Tibial nerve (tissue), 4 donors: ENCODE measurements around the gene ZC3H15. TPM values are rescaled to one million over a fixed set of nuclear protein-coding genes. Genes with fewer than 3 reads are reported as not detected.
A peak's percentile ranks its signal among the peaks of the same experiment; 100 is the strongest.

Experiments used
- DNase-seq, 2 donors: peaks; one replicate each; pipeline ENCODE4 v3.0.0-alpha.2; 2019; ENCODE audit warnings: low spot score in 2 of 2
- H3K27ac ChIP-seq, 4 donors: fragments of 200-600 bp; sonication (generic) in 3 of 4; one replicate each; pipeline ENCODE4 v1.5.1; 2017 to 2019; ENCODE audit warnings: mild to moderate bottlenecking in 1 of 4
- H3K27me3 ChIP-seq, 2 donors: fragments of 200-600 bp; sonication (generic) in 1 of 2; one replicate each; pipeline versions ENCODE4 v1.5.1 to v1.6.0; 2017 to 2019
- H3K36me3 ChIP-seq, 3 donors: fragments of 200-600 bp; sonication (generic); one replicate each; pipeline ENCODE4 v1.5.1; 2018 to 2019
- H3K4me1 ChIP-seq, 4 donors: fragments of 200-600 bp; sonication (generic) in 3 of 4; one replicate each; pipeline ENCODE4 v1.5.1; 2017 to 2019
- H3K4me3 ChIP-seq, 4 donors: fragments of 200-600 bp; sonication (generic) in 3 of 4; one replicate each; pipeline ENCODE4 v1.5.1; 2017 to 2019; ENCODE audit warnings: mild to moderate bottlenecking in 1 of 4, moderate library complexity in 1 of 4
- H3K9me3 ChIP-seq, 4 donors: fragments of 200-600 bp; sonication (generic) in 3 of 4; one replicate each; pipeline ENCODE4 v1.5.1; 2017 to 2019
- CTCF ChIP-seq, 5 experiments: fragments of 200-600 bp in 3 of 5; fragments of 450-650 bp in 2 of 5; sonication (generic) in 3 of 5; IDR thresholded peaks; one replicate each; pipeline ENCODE4 v1.5.1; 2016 to 2019; ENCODE audit warnings: antibody characterized with exemption in 5 of 5, mild to moderate bottlenecking in 3 of 5, moderate library complexity in 2 of 5
- EP300 ChIP-seq, 2 donors: sonication (generic); formaldehyde crosslinking; IDR thresholded peaks; one replicate each; pipeline ENCODE4 v1.6.1; 2017; ENCODE audit warnings: antibody characterized with exemption in 2 of 2, mild to moderate bottlenecking in 1 of 2
- POLR2A ChIP-seq, 2 donors: fragments of 450-650 bp; IDR thresholded peaks; one replicate each; pipeline ENCODE4 v1.6.1; 2017; ENCODE audit warnings: antibody characterized with exemption in 2 of 2, mild to moderate bottlenecking in 2 of 2, moderate library complexity in 2 of 2
- WGBS, 2 donors: methylation state at CpG; one replicate each; pipeline ENCODE4 v1.1.5; 2018; 5-methylcytosine and 5-hydroxymethylcytosine counted together
- total RNA-seq, 4 donors: library from RNA; depleted of rRNA; stranded (reverse); fragments of >200 nt; gene quantifications; one replicate each; pipeline ENCODE4 v1.1.0, GENCODE V29; 2016

The ZC3H15 gene
- total RNA-seq, 4 donors from 2014 or later, result 45.7 to 50.7 (median 48.4) TPM

GRCh38 chr2:186535861-186536260 is 49.8 kb downstream of the ZC3H15 start:
- 91 to 96% methylated on average over 3 of the region's 3 CpGs for WGBS, 2 donors
- no peak for TF ChIP-seq EP300 (IDR thresholded peaks at IDR 0.05)
- no peak for TF ChIP-seq CTCF (IDR thresholded peaks at IDR 0.05)
- TF ChIP-seq POLR2A (IDR thresholded peaks at IDR 0.05), result no peak
- H3K27me3 ChIP-seq, result no peaks in the 10 kb centered on the region

GRCh38 chr2:186537019-186537418 is 51.0 kb downstream of the ZC3H15 start:
- no peaks in the 10 kb centered on the region for H3K27me3 ChIP-seq
- H3K27ac ChIP-seq, result no peak overlapping the region
- no peak for DNase-seq
- no peak for TF ChIP-seq POLR2A (IDR thresholded peaks at IDR 0.05)
- no peak for TF ChIP-seq CTCF (IDR thresholded peaks at IDR 0.05)
- TF ChIP-seq EP300 (IDR thresholded peaks at IDR 0.05), result no peak
- no peak overlapping the region for H3K4me3 ChIP-seq
- no peaks in the 10 kb centered on the region for H3K9me3 ChIP-seq
- 94% methylated on average over 4 of the region's 4 CpGs for WGBS, 2 donors
- H3K4me1 ChIP-seq, result peaks cover 0 to 28% (median 7%) of the 10 kb centered on the region in 4 donors
- H3K36me3 ChIP-seq, result no peaks in the 10 kb centered on the region

More at GRCh38 chr2:186535861-186536260, 49.8 kb downstream of the ZC3H15 start:
- H3K27ac ChIP-seq, result peak overlapping the region in 1 of 4 donors; percentile 4
- DNase-seq, result no peak
- H3K9me3 ChIP-seq, result no peaks in the 10 kb centered on the region
- no peaks in the 10 kb centered on the region for H3K36me3 ChIP-seq
- no peak overlapping the region for H3K4me3 ChIP-seq
- peaks cover 0 to 31% (median 7%) of the 10 kb centered on the region in 4 donors for H3K4me1 ChIP-seq

- no peak for TF ChIP-seq CTCF (IDR thresholded peaks at IDR 0.05)
- TF ChIP-seq EP300 (IDR thresholded peaks at IDR 0.05), result no peak
- TF ChIP-seq POLR2A (IDR thresholded peaks at IDR 0.05), result no peak
- DNase-seq, result no peak
- WGBS, 2 donors, result 72 to 74% methylated on average over 4 of the region's 4 CpGs
- H3K9me3 ChIP-seq, result no peaks in the 10 kb centered on the region
- H3K4me3 ChIP-seq, result no peak overlapping the region
- no peak overlapping the region for H3K27ac ChIP-seq
- H3K4me1 ChIP-seq, result peaks cover 0 to 27% (median 12%) of the 10 kb centered on the region in 4 donors
- no peaks in the 10 kb centered on the region for H3K27me3 ChIP-seq
- no peaks in the 10 kb centered on the region for H3K36me3 ChIP-seq
Measured at GRCh38 chr2:186540941-186541340, 54.9 kb downstream of the ZC3H15 start.

GRCh38 chr2:186542002-186542401 is 55.9 kb downstream of the ZC3H15 start:
- H3K4me3 ChIP-seq, result no peak overlapping the region
- H3K4me1 ChIP-seq, result peaks cover 0 to 37% (median 17%) of the 10 kb centered on the region in 4 donors
- H3K36me3 ChIP-seq, result no peaks in the 10 kb centered on the region
- no peak for TF ChIP-seq CTCF (IDR thresholded peaks at IDR 0.05)
- TF ChIP-seq EP300 (IDR thresholded peaks at IDR 0.05), result no peak
- TF ChIP-seq POLR2A (IDR thresholded peaks at IDR 0.05), result no peak
- no peaks in the 10 kb centered on the region for H3K27me3 ChIP-seq
- H3K9me3 ChIP-seq, result no peaks in the 10 kb centered on the region
- WGBS, 2 donors, result 86 to 94% methylated on average over 4 of the region's 4 CpGs
- DNase-seq, result no peak
- no peak overlapping the region for H3K27ac ChIP-seq

- 60 to 69% methylated on average over 3 of the region's 3 CpGs for WGBS, 2 donors
- Histone ChIP-seq H3K4me3 (no peak overlapping the region), H3K4me1 (peaks cover 0 to 40% (median 19%) of the 10 kb centered on the region in 4 donors), H3K27me3 (no peaks in the 10 kb centered on the region), H3K9me3 (no peaks in the 10 kb centered on the region), H3K27ac (peak overlapping the region in 3 of 4 donors; percentile 32 to 81 (median 70)), H3K36me3 (no peaks in the 10 kb centered on the region)
- DNase-seq, result no peak
- TF ChIP-seq POLR2A (IDR thresholded peaks at IDR 0.05), result no peak
Measured at GRCh38 chr2:186543561-186544131, 57.6 kb downstream of the ZC3H15 start.
